Smooth muscle cell (in vitro differentiated cells): Measurements from ENCODE around the gene IPPK. TPM values are rescaled to one million over a fixed set of nuclear protein-coding genes. Genes with fewer than 3 reads are reported as not detected.
"Not testable (repeated sequence)": the region's sequence is repeated elsewhere in the genome, so short reads cannot be mapped to it uniquely, and the experiment has no call there.

Experiments
- DNase-seq: peaks from one replicate; lab custom pipeline; 2025; ENCODE audit not compliant: unreplicated experiment; lab: John Stamatoyannopoulos, UW
- H2AFZ ChIP-seq: fragments of 200-600 bp; sonication (generic); 2 replicates; pipeline ENCODE4 v1.6.0; 2016; ENCODE audit warnings: antibody characterized with exemption, low read depth, mild to moderate bottlenecking
- H3F3A ChIP-seq: fragments of 200-600 bp; sonication (generic); 2 replicates; pipeline ENCODE4 v1.6.0; 2017; ENCODE audit warnings: antibody characterized with exemption, low read depth
- H3K27ac ChIP-seq: fragments of 200-600 bp; sonication (generic); 2 replicates; pipeline ENCODE4 v1.5.1; 2016; ENCODE audit warnings: low read depth, mild to moderate bottlenecking
- H3K27me3 ChIP-seq: fragments of 200-600 bp; sonication (generic); 2 replicates; pipeline ENCODE4 v1.6.1; 2016; ENCODE audit warnings: low read depth, mild to moderate bottlenecking
- H3K36me3 ChIP-seq: fragments of 200-600 bp; sonication (generic); 2 replicates; pipeline ENCODE4 v1.5.1; 2016; ENCODE audit warnings: low read depth
- H3K4me1 ChIP-seq: fragments of 200-600 bp; sonication (generic); 2 replicates; pipeline ENCODE4 v1.5.1; 2016; ENCODE audit warnings: low read depth
- H3K4me2 ChIP-seq: fragments of 200-600 bp; sonication (generic); 2 replicates; pipeline ENCODE4 v1.6.0; 2016; ENCODE audit warnings: mild to moderate bottlenecking
- H3K4me3 ChIP-seq: fragments of 200-600 bp; sonication (generic); 2 replicates; pipeline ENCODE4 v1.5.1; 2016; ENCODE audit warnings: mild to moderate bottlenecking
- H3K79me2 ChIP-seq: fragments of 200-600 bp; sonication (generic); 2 replicates; pipeline ENCODE4 v1.6.0; 2016; ENCODE audit warnings: low read depth, mild to moderate bottlenecking
- H3K9ac ChIP-seq: fragments of 200-600 bp; sonication (generic); 2 replicates; pipeline ENCODE4 v1.6.0; 2016; ENCODE audit warnings: low read depth
- H3K9me3 ChIP-seq: fragments of 200-600 bp; sonication (generic); replicated peaks from 2 replicates; pipeline ENCODE4 v1.5.1; 2016; ENCODE audit warnings: low read depth
- H4K20me1 ChIP-seq: fragments of 200-600 bp; sonication (generic); 2 replicates; pipeline ENCODE4 v1.6.0; 2016; ENCODE audit warnings: low read depth
- WGBS: methylation state at CpG from one replicate; pipeline ENCODE4 v1.1.7; 2016; ENCODE audit warnings: low lambda C conversion rate; 5-methylcytosine and 5-hydroxymethylcytosine counted together
- polyA plus RNA-seq: library from polyadenylated mRNA; unstranded; fragments of >200 nt; fragmentation: Nextera tagmentation; extraction: Ambion mirVana; gene quantifications from 2 replicates; pipeline ENCODE4 v1.2.1, GENCODE V29; 2016
- total RNA-seq: library from RNA; depleted of rRNA; stranded (reverse); fragments of >200 nt; gene quantifications from 2 replicates; pipeline ENCODE4 v1.2.3, GENCODE V29; 2014
- TF ChIP-seq, protein P1 (sequence below): fragments of 200-600 bp; sonication (generic); IDR thresholded peaks from 2 replicates; pipeline ENCODE4 v1.5.1; 2017; ENCODE audit warnings: borderline replicate concordance, mild to moderate bottlenecking, antibody characterized with exemption; ENCODE audit not compliant: insufficient read depth, poor library complexity, severe bottlenecking

Gene IPPK
- total and polyA plus RNA-seq, 2 experiments from 2014 or later: 9.4 to 22.1 TPM

DNA sequence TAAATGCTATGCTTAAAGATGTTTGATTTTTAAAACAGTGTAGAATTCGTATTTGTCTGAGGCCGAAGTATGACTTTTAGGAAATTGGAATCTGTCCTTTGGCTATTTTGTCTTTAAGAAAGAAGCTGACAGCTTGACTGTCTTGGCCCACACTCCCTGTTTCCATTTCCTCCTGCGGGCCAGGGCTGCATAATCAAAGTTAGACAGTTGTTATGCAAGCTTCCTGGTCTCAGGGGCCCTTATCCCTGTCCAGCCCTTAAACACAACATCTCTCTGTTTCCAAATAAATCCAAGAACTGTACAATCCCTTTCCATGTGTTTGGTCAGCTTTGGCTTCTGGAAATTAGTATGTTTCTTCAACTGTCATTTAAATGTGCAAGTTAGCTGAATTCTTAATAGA is 79.6 kb downstream of the IPPK start:
- H3K4me2 ChIP-seq: peak overlapping the region; percentile 30
- peak overlapping the region; percentile 68 for H3K27ac ChIP-seq
- no peaks in the 10 kb centered on the region for H3K27me3 ChIP-seq
- TF ChIP-seq, protein P1, sequence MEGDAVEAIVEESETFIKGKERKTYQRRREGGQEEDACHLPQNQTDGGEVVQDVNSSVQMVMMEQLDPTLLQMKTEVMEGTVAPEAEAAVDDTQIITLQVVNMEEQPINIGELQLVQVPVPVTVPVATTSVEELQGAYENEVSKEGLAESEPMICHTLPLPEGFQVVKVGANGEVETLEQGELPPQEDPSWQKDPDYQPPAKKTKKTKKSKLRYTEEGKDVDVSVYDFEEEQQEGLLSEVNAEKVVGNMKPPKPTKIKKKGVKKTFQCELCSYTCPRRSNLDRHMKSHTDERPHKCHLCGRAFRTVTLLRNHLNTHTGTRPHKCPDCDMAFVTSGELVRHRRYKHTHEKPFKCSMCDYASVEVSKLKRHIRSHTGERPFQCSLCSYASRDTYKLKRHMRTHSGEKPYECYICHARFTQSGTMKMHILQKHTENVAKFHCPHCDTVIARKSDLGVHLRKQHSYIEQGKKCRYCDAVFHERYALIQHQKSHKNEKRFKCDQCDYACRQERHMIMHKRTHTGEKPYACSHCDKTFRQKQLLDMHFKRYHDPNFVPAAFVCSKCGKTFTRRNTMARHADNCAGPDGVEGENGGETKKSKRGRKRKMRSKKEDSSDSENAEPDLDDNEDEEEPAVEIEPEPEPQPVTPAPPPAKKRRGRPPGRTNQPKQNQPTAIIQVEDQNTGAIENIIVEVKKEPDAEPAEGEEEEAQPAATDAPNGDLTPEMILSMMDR: no peak
- H3K9me3 ChIP-seq: no peaks in the 10 kb centered on the region
- H3K36me3 ChIP-seq: no peaks in the 10 kb centered on the region
- no peak overlapping the region for H3K4me3 ChIP-seq
- H2AFZ ChIP-seq: peak overlapping the region; percentile 46
- H3K4me1 ChIP-seq: peaks cover 11% of the 10 kb centered on the region
- H4K20me1 ChIP-seq: no peaks in the 10 kb centered on the region
- no peak overlapping the region for H3K9ac ChIP-seq
- peaks cover 25% of the 10 kb centered on the region for H3F3A ChIP-seq
- H3K79me2 ChIP-seq: no peaks in the 10 kb centered on the region
- no peak for DNase-seq
- 45% methylated on average over 3 of the region's 3 CpGs for WGBS

DNA sequence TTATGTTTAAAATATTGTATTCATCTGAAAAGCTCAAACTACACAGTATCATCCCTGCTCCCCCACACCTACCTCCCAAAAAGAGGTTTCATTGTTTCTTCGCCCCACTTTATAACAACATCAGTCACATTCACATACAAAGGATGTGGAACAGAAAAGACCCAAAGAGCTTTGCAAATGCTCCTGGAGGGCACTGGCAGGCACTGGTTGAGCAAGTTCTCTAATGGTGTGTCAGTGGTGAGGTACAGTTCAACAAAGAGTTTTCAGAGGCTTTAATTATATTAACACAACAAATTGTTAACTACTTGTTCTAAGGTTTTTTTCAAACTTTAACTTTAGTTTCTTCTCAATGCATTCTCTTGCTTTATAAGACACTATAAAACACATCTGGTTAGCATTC is 80.0 kb downstream of the IPPK start:
- Histone ChIP-seq H2AFZ (peak overlapping the region; percentile 46), H3F3A (peaks cover 25% of the 10 kb centered on the region), H3K9ac (no peak overlapping the region), H3K27ac (peak overlapping the region; percentile 68), H3K4me1 (peaks cover 11% of the 10 kb centered on the region), H3K27me3 (no peaks in the 10 kb centered on the region), H3K9me3 (no peaks in the 10 kb centered on the region), H4K20me1 (no peaks in the 10 kb centered on the region), H3K36me3 (no peaks in the 10 kb centered on the region), H3K4me2 (peak overlapping the region; percentile 30), H3K79me2 (no peaks in the 10 kb centered on the region), H3K4me3 (no peak overlapping the region)
- 55% methylated on average over 1 of the region's 1 CpG for WGBS
- TF ChIP-seq, protein P1: no peak
- DNase-seq: no peak

DNA sequence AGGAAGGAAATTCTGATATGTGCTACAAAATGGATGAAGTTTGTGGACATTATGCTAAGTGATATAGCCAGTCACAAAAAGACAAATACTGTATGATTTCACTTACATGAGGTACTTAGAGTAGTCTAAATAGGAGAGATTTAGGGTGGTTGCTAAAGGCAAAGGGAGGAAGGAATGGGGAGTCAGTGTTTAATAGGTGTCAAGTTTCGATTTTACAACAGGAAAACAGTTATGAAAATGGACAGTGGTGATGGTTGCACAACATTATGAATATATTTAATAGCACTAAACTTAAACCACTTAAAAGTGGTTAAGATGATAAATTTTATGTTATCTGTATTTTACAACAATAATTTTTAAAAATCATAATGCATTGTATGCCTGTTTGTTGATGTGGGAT is 93.8 kb downstream of the IPPK start:
- Histone ChIP-seq H3K79me2 (no peaks in the 10 kb centered on the region), H3K27ac (no peak overlapping the region), H3K36me3 (no peaks in the 10 kb centered on the region), H3K4me3 (no peak overlapping the region), H3K4me2 (no peak overlapping the region), H4K20me1 (no peaks in the 10 kb centered on the region), H3K9ac (no peak overlapping the region), H2AFZ (no peak overlapping the region), H3K4me1 (no peaks in the 10 kb centered on the region), H3K27me3 (no peaks in the 10 kb centered on the region), H3K9me3 (no peaks in the 10 kb centered on the region), H3F3A (no peaks in the 10 kb centered on the region)
- TF ChIP-seq, protein P1: no peak
- no peak for DNase-seq
- WGBS: 76% methylated on average over 1 of the region's 1 CpG

DNA sequence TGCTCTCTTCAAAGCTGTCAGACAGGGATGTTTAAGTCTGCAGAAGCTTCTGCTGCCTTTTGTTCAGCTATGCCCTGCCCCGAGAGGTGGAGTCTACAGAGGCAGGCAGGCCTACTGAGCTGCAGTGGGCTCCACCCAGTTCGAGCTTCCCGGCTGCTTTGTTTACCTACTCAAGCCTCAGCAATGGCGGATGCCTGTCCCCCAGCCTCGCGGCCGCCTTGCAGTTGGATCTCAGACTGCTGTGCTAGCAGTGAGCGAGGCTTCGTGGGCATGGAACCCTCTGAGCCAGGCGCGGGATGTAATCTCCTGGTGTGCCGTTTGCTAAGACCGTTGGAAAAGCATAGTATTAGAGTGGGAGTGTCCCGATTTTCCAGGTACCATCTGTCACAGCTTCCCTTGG is 96.3 kb downstream of the IPPK start:
- H3K4me2 ChIP-seq, H3K9ac ChIP-seq, H2AFZ ChIP-seq, H3K4me1 ChIP-seq, H3K27me3 ChIP-seq, H3F3A ChIP-seq, H3K27ac ChIP-seq, H3K4me3 ChIP-seq, H3K79me2 ChIP-seq, H3K9me3 ChIP-seq, H3K36me3 ChIP-seq, DNase-seq, H4K20me1 ChIP-seq: not testable (repeated sequence)
- 97% methylated on average over 14 of the region's 14 CpGs for WGBS

DNA sequence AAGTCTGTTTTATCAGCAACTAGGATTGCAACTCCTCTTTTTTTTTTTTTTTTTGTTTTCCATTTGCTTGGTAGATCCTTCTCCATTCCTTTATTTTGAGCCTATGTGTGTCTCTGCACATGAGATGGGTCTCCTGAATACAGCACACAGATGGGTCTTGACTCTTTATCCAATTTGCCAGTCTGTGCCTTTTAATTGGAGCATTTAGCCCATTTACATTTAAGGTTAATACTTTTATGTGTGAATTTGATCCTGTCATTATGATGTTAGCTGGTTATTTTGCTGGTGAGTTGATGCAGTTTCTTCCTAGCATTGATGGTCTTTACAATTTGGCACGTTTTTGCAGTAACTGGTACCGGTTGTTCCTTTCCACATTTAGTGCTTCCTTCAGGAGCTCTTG is 98.1 kb downstream of the IPPK start:
- not testable (repeated sequence) for H3K27ac ChIP-seq, H3K27me3 ChIP-seq, H3K9ac ChIP-seq, H3K4me3 ChIP-seq, H2AFZ ChIP-seq, H4K20me1 ChIP-seq, H3K4me1 ChIP-seq, H3K4me2 ChIP-seq, H3F3A ChIP-seq, DNase-seq, H3K79me2 ChIP-seq, H3K36me3 ChIP-seq, H3K9me3 ChIP-seq
- 94% methylated on average over 2 of the region's 2 CpGs for WGBS
